Gastrocnemius medialis (tissue), 4 donors: Measurements from ENCODE around the gene ENDOG. TPM values are rescaled to one million over a fixed set of nuclear protein-coding genes. Genes with fewer than 3 reads are reported as not detected.
A peak's percentile ranks its signal among the peaks of the same experiment; 100 is the strongest.

Experiments
- ATAC-seq, 2 donors: fragments of 150-250 bp; one replicate each; pipeline ENCODE4 v1.9.1; 2016
- DNase-seq, 2 donors: peaks; one replicate each; pipeline ENCODE4 v3.0.0-alpha.2; 2019
- H3K27ac ChIP-seq, 4 donors: fragments of 200-600 bp; sonication (generic); 1 replicate in 1 of 4; 2 replicates in 3 of 4; pipeline ENCODE4 v1.5.1; 2016 to 2018; ENCODE audit warnings: mild to moderate bottlenecking in 2 of 4, moderate library complexity in 1 of 4
- H3K27me3 ChIP-seq, 3 donors: fragments of 200-600 bp; sonication (generic) in 2 of 3; 1 replicate in 1 of 3; 2 replicates in 2 of 3; pipeline versions ENCODE4 v1.5.1 to v1.6.0; 2016 to 2019; ENCODE audit warnings: mild to moderate bottlenecking in 1 of 3, moderate library complexity in 1 of 3
- H3K36me3 ChIP-seq, 2 donors: fragments of 200-600 bp; sonication (generic) in 1 of 2; one replicate each; pipeline ENCODE4 v1.5.1; 2017 to 2018
- H3K4me1 ChIP-seq, 2 donors: fragments of 200-600 bp; sonication (generic) in 1 of 2; one replicate each; pipeline ENCODE4 v1.5.1; 2016 to 2017; ENCODE audit warnings: mild to moderate bottlenecking in 2 of 2
- H3K4me3 ChIP-seq, 4 donors: fragments of 200-600 bp; sonication (generic) in 3 of 4; 1 replicate in 1 of 4; 2 replicates in 3 of 4; pipeline ENCODE4 v1.5.1; 2016 to 2019; ENCODE audit warnings: mild to moderate bottlenecking in 2 of 4
- H3K9me3 ChIP-seq, 3 donors: fragments of 200-600 bp; sonication (generic) in 2 of 3; 1 replicate in 1 of 3; 2 replicates in 2 of 3; pipeline ENCODE4 v1.5.1; 2016 to 2019
- CTCF ChIP-seq, 5 experiments: fragments of 450-650 bp in 3 of 5; fragments of 200-600 bp in 2 of 5; sonication (generic) in 2 of 5; IDR thresholded peaks in 4 of 5; conservative IDR thresholded peaks in 1 of 5; 1 replicate in 4 of 5; 2 replicates in 1 of 5; pipeline ENCODE4 v1.5.1; 2016 to 2019; ENCODE audit warnings: antibody characterized with exemption in 5 of 5, mild to moderate bottlenecking in 3 of 5, moderate library complexity in 3 of 5
- POLR2A ChIP-seq, 2 donors: fragments of 450-650 bp; IDR thresholded peaks; one replicate each; pipeline ENCODE4 v1.6.1; 2017; ENCODE audit warnings: antibody characterized with exemption in 2 of 2, mild to moderate bottlenecking in 2 of 2, moderate library complexity in 2 of 2
- in situ Hi-C, 4 donors: fragments of 200-750 bp; cut with MboI; loops; one replicate each; pipeline versions ENCODE4 v1.15.0 to v1.8.0; 2017; ENCODE audit warnings: low sequenced_read_pairs in 4 of 4
- intact Hi-C: fragments of 100-400 bp; cut with DNase I; formaldehyde crosslinking; loops from one replicate; pipeline ENCODE4 v1.15.1; 2023; ENCODE audit warnings: low total_unique reads
- total RNA-seq, 4 donors: library from RNA; depleted of rRNA; stranded (reverse); fragments of >200 nt; gene quantifications; one replicate each; pipeline versions ENCODE4 v1.1.0 to v1.2.3, GENCODE V29; 2016

Gene ENDOG
- total RNA-seq, 4 donors from 2014 or later, result 58.2 to 212 (median 122) TPM

- peaks cover 0 to 25% of the 10 kb centered on the region in 2 donors for H3K36me3 ChIP-seq
- peak overlapping the region; percentile 89 to 96 (median 90) for H3K27ac ChIP-seq
- intact Hi-C loops, result loop anchor here (1.0 to 5.0 kb wide), 3 partner anchors 16 to 95 kb away; partner anchors contain the start of genes ENDOG, KYAT1, LRRC8A and ZER1
- TF ChIP-seq POLR2A (IDR thresholded peaks at IDR 0.05), result no peak
- TF ChIP-seq CTCF (IDR thresholded peaks at IDR 0.05 in 4 of 5, conservative IDR thresholded peaks at IDR 0.05 in 1 of 5), result no peak
- no peaks in the 10 kb centered on the region for H3K9me3 ChIP-seq
- peaks cover 16 to 25% of the 10 kb centered on the region in 2 donors for H3K4me1 ChIP-seq
- H3K27me3 ChIP-seq, result no peaks in the 10 kb centered on the region
- ATAC-seq, result no peak
- no peak for DNase-seq
- in situ Hi-C loops, result no loop called here
- peak overlapping the region; percentile 81 to 99 (median 90) for H3K4me3 ChIP-seq
Observed at GRCh38 chr9:128787659-128788058, 30.6 kb upstream of the ENDOG start.

- DNase-seq (no peak), ATAC-seq (no peak)
- H3K27ac ChIP-seq, result peak overlapping the region in 3 of 4 donors; percentile 89 to 96 (median 92)
- H3K36me3 ChIP-seq, result peaks cover 0 to 32% of the 10 kb centered on the region in 2 donors
- no peaks in the 10 kb centered on the region for H3K27me3 ChIP-seq
- H3K9me3 ChIP-seq, result no peaks in the 10 kb centered on the region
- in situ Hi-C loops, result no loop called here
- intact Hi-C loops, result loop anchor here (5.0 kb wide), 1 partner anchor 94 kb away; the partner anchor contains the start of genes KYAT1 and LRRC8A
- TF ChIP-seq POLR2A (IDR thresholded peaks at IDR 0.05) (no peak), CTCF (IDR thresholded peaks at IDR 0.05 in 4 of 5, conservative IDR thresholded peaks at IDR 0.05 in 1 of 5) (no peak)
- H3K4me1 ChIP-seq, result peaks cover 16 to 25% of the 10 kb centered on the region in 2 donors
- H3K4me3 ChIP-seq, result peak overlapping the region; percentile 81 to 99 (median 90)
Observed at GRCh38 chr9:128788445-128788844, 29.9 kb upstream of the ENDOG start.

- Histone ChIP-seq H3K27me3 (no peaks in the 10 kb centered on the region), H3K36me3 (peaks cover 0 to 47% of the 10 kb centered on the region in 2 donors), H3K4me3 (no peak overlapping the region), H3K4me1 (peaks cover 14 to 20% of the 10 kb centered on the region in 2 donors), H3K27ac (no peak overlapping the region), H3K9me3 (no peaks in the 10 kb centered on the region)
- intact Hi-C loops, result no loop called here
- ATAC-seq (no peak), DNase-seq (no peak)
- TF ChIP-seq CTCF (IDR thresholded peaks at IDR 0.05 in 4 of 5, conservative IDR thresholded peaks at IDR 0.05 in 1 of 5), result no peak
- TF ChIP-seq POLR2A (IDR thresholded peaks at IDR 0.05), result no peak
- in situ Hi-C loops, result no loop called here
Observed at GRCh38 chr9:128790536-128790935, 27.8 kb upstream of the ENDOG start.

- no peak for ATAC-seq
- no peak for DNase-seq
- in situ Hi-C loops, result no loop called here
- Histone ChIP-seq H3K27me3 (no peaks in the 10 kb centered on the region), H3K4me3 (no peak overlapping the region), H3K4me1 (peaks cover 9 to 16% of the 10 kb centered on the region in 2 donors), H3K27ac (no peak overlapping the region), H3K9me3 (no peaks in the 10 kb centered on the region), H3K36me3 (peaks cover 0 to 51% of the 10 kb centered on the region in 2 donors)
- TF ChIP-seq POLR2A (IDR thresholded peaks at IDR 0.05) (no peak), CTCF (IDR thresholded peaks at IDR 0.05 in 4 of 5, conservative IDR thresholded peaks at IDR 0.05 in 1 of 5) (no peak)
- intact Hi-C loops, result no loop called here
Observed at GRCh38 chr9:128792134-128792533, 26.2 kb upstream of the ENDOG start.
